Measurements from ENCODE around the gene IER5L.

DNA sequence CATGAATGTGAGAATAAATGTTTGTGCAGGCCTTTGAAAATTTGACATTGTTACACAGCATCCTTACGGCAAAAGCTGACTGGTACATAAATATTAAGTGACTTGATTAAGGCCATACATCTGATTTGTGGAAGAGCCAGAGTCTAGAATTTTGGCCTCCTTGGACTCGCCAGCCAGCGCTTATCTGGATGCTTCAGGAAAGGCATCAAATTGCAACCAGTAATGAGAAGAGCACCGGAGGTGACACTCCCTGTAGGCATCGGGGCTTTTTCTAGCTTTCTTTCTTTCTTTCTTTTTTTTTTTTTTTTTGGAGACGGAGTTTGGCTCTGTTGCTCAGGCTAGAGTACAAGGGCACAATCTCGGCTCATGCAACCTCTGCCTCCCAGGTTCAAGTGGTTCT, 13.2 kb upstream of the IER5L start:
- TF ChIP-seq POLR2AphosphoS5 (IDR thresholded peaks at IDR 0.05; ENCODE audit: insufficient read depth, low read depth, low read length) (no peak), EZH2 (IDR thresholded peaks at IDR 0.05; ENCODE audit: borderline replicate concordance, low read depth, low read length, severe bottlenecking) (no peak), POLR2A (IDR thresholded peaks at IDR 0.05; ENCODE audit: low read depth, low read length) (no peak), FOS (IDR thresholded peaks at IDR 0.05; ENCODE audit: borderline replicate concordance, insufficient read depth, low read length) (no peak), MYC (IDR thresholded peaks at IDR 0.05; ENCODE audit: low read depth, low read length) (no peak), GATA2 (IDR thresholded peaks at IDR 0.05; ENCODE audit: insufficient read depth, insufficient read length, low read depth, low read length) (no peak)
- TF ChIP-seq, protein P1, sequence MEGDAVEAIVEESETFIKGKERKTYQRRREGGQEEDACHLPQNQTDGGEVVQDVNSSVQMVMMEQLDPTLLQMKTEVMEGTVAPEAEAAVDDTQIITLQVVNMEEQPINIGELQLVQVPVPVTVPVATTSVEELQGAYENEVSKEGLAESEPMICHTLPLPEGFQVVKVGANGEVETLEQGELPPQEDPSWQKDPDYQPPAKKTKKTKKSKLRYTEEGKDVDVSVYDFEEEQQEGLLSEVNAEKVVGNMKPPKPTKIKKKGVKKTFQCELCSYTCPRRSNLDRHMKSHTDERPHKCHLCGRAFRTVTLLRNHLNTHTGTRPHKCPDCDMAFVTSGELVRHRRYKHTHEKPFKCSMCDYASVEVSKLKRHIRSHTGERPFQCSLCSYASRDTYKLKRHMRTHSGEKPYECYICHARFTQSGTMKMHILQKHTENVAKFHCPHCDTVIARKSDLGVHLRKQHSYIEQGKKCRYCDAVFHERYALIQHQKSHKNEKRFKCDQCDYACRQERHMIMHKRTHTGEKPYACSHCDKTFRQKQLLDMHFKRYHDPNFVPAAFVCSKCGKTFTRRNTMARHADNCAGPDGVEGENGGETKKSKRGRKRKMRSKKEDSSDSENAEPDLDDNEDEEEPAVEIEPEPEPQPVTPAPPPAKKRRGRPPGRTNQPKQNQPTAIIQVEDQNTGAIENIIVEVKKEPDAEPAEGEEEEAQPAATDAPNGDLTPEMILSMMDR (IDR thresholded peaks at IDR 0.05; ENCODE audit: extremely low read depth in 1 of 2, insufficient read depth in 1 of 2, low read depth in 1 of 2, low read length in 2 of 2) = no peak
- TF ChIP-seq, protein P2, sequence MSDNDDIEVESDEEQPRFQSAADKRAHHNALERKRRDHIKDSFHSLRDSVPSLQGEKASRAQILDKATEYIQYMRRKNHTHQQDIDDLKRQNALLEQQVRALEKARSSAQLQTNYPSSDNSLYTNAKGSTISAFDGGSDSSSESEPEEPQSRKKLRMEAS (IDR thresholded peaks at IDR 0.05; ENCODE audit: insufficient read depth, insufficient read length) = no peak

Data from endothelial cell of umbilical vein (primary cell).